CD1c-positive myeloid dendritic cell (primary cell): ENCODE data around the gene UBA3.

ENCODE experiments used
- DNase-seq: peaks from one replicate; pipeline ENCODE4 v3.0.0-alpha.2; 2016; ENCODE audit errors: extremely low spot score

The UBA3 gene

GRCh38 chr3:69080233-69080920 is at the start of gene UBA3:
Gene UBA3 (minus strand): TSS chr3:69080365. CDS start chr3:69080353, 12 bp downstream.
- peak; percentile 95 for DNase-seq

GRCh38 chr3:69129531-69129930 is 49.4 kb upstream of the UBA3 start:
- no peak for DNase-seq

GRCh38 chr3:69128509-69128908 is 48.3 kb upstream of the UBA3 start:
- DNase-seq, result no peak

- no peak for DNase-seq
Observed at GRCh38 chr3:69126999-69127398, 46.8 kb upstream of the UBA3 start.

- DNase-seq, result no peak
Observed at GRCh38 chr3:69126216-69126615, 46.1 kb upstream of the UBA3 start.

GRCh38 chr3:69122403-69122802 is 42.2 kb upstream of the UBA3 start, which contains the start of gene LMOD3:
Gene LMOD3 (minus strand): TSS chr3:69122595. CDS start chr3:69122386, 209 bp downstream.
- no peak for DNase-seq

GRCh38 chr3:69121950-69122349 is 41.8 kb upstream of the UBA3 start:
- no peak for DNase-seq

GRCh38 chr3:69121513-69121912 is 41.3 kb upstream of the UBA3 start:
- no peak for DNase-seq

GRCh38 chr3:69120879-69121464 is 40.8 kb upstream of the UBA3 start:
- peak; percentile 78 for DNase-seq

- DNase-seq, result no peak
Observed at GRCh38 chr3:69119681-69120080, 39.5 kb upstream of the UBA3 start.

GRCh38 chr3:69119138-69119537 is 39.0 kb upstream of the UBA3 start:
- DNase-seq, result no peak

GRCh38 chr3:69118555-69118954 is 38.4 kb upstream of the UBA3 start:
- DNase-seq, result no peak

- no peak for DNase-seq
Observed at GRCh38 chr3:69116897-69117296, 36.7 kb upstream of the UBA3 start.

GRCh38 chr3:69116162-69116561 is 36.0 kb upstream of the UBA3 start:
- no peak for DNase-seq

GRCh38 chr3:69115731-69116130 is 35.6 kb upstream of the UBA3 start:
- DNase-seq, result no peak

GRCh38 chr3:69113536-69113935 is 33.4 kb upstream of the UBA3 start:
- no peak for DNase-seq

GRCh38 chr3:69110941-69111546 is 30.9 kb upstream of the UBA3 start:
- no peak for DNase-seq

- no peak for DNase-seq
Observed at GRCh38 chr3:69108811-69109210, 28.6 kb upstream of the UBA3 start.

GRCh38 chr3:69107841-69108240 is 27.7 kb upstream of the UBA3 start:
- DNase-seq, result no peak

- DNase-seq, result no peak
Observed at GRCh38 chr3:69105320-69105719, 25.2 kb upstream of the UBA3 start.

GRCh38 chr3:69104586-69104985 is 24.4 kb upstream of the UBA3 start:
- DNase-seq, result no peak

- no peak for DNase-seq
Observed at GRCh38 chr3:69103123-69103522, 23.0 kb upstream of the UBA3 start.

GRCh38 chr3:69102384-69102783 is 22.2 kb upstream of the UBA3 start:
- DNase-seq, result no peak
